ENCODE results near the gene SCUBE1. TPM values are rescaled to one million over a fixed set of nuclear protein-coding genes. Genes with fewer than 3 reads are reported as not detected.
A peak's percentile ranks its signal among the peaks of the same experiment; 100 is the strongest.
"Not testable (repeated sequence)": the region's sequence is repeated elsewhere in the genome, so short reads cannot be mapped to it uniquely, and the experiment has no call there.

Gene SCUBE1
- total RNA-seq, 1 donor from 2014 or later = 140 TPM

DNA sequence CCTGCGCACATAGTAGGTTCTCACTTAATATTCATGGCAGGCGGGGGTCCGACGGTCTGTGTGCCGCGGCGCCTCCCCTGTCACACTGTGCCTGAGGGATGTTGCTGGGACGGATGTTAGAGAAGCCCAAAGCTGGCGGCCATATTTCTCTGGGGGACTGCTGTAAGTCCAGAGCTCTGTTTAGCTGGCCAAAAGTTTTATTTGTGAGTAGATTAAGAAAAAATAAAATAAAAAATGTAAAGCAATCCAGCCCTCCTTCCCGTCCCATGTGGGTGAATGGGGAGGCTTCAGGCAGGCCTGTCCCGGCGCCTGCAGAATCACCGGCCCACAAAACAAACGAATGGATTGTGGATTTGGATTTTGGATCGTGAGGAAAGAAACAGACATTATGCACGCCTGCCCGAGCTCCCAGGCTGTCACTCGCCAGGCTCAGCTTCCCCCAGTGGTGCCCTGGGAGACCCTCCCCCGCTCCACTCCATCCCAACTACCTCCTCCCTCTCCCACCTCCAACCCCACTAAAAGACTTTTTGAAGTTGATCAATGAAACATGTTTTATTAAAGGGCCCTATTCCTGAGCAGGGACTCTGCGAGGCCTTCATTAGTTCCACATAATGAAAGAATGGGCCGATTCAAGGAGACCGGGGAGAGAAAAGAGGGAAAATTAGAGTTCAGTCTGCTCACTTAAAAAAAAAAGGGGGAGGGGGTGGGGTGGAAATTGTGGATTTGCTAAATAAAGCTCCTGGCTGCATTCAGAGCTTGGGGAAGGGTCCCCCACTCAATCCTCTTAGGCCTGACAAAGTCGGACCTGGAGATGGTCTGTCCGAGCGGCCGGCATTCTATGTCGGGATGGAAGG lies 20.4 kb upstream of the SCUBE1 start:
- intact Hi-C loops (cut with DNase I) = no loop called here
- DNase-seq (ENCODE audit: low spot score) = no peak
- no peak for ATAC-seq

DNA sequence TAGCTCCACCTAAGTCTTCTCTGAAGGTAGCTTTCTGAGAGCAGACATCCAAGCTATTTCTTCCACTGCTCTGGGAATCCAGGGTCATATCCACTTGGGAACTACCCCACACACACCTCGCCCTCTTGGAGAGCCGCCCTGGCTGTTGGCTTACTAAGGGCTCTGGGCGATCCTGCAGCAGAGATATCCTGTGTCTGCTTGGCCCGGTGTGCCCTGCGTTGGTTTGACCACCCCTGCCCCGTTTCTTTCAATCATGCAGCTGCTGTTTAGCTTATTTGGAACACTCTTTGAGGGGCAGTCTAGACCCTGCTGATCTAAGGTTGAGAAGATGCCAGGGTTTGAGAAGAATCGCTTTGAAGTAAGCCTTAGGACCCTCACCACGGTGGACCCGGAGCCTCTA lies 17.4 kb upstream of the SCUBE1 start:
- DNase-seq (ENCODE audit: low spot score) = no peak
- intact Hi-C loops (cut with DNase I) = no loop called here
- ATAC-seq = no peak

DNA sequence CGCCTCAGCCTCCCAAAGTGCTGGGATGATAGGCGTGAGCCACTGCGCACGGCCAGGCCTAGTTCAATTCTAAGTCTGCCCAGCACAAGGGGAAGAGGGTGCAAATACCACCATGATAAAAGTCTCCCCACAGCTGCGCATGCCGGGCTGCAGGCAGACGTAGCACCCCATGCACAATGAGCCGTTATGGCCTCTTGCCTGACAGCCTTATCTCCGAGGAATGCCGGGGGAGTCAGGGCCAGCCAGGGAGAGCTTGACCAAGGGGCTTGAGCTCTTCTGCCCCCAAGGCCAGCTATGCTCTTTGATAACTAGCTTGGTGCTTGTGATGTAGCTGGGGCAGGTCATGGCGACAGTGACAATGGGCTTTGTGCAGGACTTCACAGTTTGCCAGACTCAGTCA lies 13.7 kb upstream of the SCUBE1 start:
- intact Hi-C loops (cut with DNase I) = no loop called here
- no peak for ATAC-seq
- DNase-seq (ENCODE audit: low spot score) = no peak

DNA sequence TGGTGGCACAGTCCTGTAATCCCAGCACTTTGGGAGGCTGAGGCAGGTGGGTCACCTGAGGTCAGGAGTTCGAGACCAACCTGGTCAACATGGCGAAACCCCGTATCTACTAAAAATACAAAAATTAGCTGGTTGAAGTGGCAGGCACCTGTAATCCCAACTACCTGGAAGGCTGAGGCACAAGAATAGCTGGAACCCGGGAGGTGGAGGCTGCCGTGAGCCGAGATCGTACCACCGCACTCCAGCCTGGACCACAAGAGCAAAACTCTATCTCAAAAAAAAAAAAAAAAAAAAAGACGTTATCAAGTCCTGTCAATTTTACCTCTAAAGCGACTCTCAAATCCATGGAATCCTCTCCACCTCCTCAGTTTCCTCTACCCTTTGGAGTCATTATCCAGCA lies 12.5 kb upstream of the SCUBE1 start:
- ATAC-seq; intact Hi-C loops (cut with DNase I); DNase-seq (ENCODE audit: low spot score): not testable (repeated sequence)

DNA sequence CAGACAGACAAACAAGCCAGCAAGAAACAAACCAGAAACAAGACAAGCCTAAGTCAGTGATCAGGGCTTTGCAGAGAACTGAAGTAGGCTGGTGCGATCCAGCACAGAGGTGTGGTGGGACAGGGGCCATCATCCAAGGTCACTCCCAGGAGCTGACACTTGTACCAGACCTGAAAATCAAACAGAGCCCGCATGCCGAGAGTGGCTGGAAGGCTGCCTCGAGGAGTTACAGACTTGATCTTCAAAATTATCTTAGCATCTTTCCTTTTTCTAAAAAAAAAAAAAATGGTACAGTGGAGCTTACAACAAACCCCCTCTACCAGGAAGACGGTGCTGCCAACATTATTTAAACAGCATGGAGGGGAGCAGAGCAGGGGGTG lies 8.8 kb upstream of the SCUBE1 start:
- ATAC-seq (no peak), DNase-seq (ENCODE audit: low spot score) (no peak)
- intact Hi-C loops (cut with DNase I) = no loop called here

DNA sequence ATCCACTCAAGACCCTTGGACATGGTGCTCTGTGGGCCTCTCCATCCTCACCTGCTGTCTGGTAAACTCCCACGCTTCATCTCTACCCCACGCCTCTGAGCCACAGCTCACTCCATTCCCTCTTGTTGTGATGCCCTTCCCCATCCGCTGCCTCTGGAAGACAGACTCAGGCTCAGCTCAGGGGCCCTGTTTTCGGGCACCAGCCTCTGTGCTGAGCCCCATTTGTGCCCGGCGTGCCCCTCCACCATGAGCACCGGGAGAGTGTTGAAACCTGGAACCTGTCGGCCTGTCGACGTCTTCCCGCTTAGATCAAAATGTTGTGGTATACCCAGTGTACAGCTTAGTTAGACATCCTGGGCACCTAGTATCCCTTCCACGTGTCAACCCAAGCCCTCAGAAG lies 6.5 kb upstream of the SCUBE1 start:
- intact Hi-C loops (cut with DNase I) = no loop called here
- ATAC-seq (no peak), DNase-seq (ENCODE audit: low spot score) (no peak)

DNA sequence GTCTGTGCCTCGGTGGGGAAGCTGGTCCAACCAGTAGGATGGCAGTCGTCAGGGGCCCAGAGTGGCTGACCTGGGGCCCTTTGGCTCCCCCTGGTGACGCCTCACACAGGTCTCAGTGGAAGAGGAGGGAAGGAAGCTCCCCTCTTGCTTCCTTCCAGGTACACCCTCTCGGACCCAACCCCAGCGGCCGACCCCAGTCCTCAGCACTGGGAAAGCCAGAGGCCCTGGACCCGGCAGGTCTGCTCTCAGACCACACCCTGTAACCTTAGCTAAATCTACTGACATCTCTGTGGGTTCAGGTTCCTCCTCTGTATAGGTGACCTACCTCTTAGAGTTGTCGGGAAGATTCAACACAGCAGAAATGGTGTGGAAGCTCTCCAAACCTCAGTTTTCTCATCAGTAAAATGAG lies 3.4 kb upstream of the SCUBE1 start:
- peak; percentile 51 for ATAC-seq
- intact Hi-C loops (cut with DNase I) = no loop called here
- DNase-seq (ENCODE audit: low spot score) = peak; percentile 75

DNA sequence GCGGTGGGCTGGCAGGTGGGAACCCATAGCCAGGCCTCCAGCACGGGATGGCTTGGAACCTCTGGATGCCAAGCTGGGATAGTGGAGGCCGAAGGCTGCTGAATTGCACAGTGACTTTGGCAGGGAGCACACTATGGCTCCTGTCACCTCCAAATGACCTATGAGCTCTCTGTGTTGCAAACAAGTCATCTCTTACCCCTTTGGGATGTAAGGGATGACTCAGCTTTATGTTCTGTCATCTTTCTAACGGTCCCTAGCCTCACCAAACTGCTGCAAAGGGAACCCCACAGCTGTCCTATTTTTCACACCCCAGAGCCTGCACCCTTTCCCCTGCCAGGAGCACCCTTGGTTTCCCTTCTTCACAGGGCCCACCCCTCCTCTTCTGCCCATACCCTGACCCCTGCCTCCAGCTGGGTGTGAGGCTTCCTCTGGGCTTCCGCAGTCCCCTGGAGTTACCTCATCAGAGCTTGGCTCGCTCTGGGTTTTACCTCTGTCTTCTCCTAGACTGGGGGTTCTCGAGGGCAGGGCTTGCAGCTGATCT lies 2.7 kb upstream of the SCUBE1 start:
- no peak for DNase-seq (ENCODE audit: low spot score)
- intact Hi-C loops (cut with DNase I) = no loop called here
- ATAC-seq = peak; percentile 21

DNA sequence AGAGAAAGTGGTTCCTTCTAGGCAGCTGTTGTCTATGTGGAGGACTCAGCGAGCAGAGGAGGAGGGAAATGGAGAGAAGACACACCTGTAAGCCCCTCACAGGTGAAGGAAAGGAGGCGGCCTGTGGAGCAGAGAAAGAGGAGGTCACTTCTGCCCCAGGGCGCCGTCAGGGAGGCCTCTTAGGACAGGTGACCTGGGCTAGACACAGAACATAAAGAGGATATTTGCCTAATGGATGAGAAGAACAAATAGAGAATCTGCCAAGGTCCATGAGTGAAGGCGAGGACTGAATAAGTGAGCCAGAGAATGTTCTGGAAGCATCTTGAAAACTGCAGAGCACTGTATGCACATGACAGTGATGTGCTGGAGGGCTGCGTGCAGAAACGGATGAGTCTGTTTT lies 2.2 kb upstream of the SCUBE1 start:
- no peak for DNase-seq (ENCODE audit: low spot score)
- intact Hi-C loops (cut with DNase I) = no loop called here

DNA sequence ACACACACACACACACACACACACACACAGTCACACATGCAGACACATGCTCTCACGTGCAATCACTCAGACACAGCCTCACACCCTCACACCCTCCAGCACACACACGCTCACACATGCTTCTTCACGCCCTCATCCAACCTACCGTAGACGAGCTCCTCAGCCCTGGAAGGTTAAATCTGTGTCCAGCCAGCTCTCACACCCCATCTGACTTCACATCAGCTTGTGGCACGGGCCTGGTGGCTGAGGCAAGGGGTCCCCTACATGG lies 1.3 kb upstream of the SCUBE1 start:
- DNase-seq (ENCODE audit: low spot score) (no peak), ATAC-seq (peak; percentile 12)
- intact Hi-C loops (cut with DNase I) = no loop called here

More for the DNA sequence above, 2.2 kb upstream of the SCUBE1 start:
- no peak for ATAC-seq

DNA sequence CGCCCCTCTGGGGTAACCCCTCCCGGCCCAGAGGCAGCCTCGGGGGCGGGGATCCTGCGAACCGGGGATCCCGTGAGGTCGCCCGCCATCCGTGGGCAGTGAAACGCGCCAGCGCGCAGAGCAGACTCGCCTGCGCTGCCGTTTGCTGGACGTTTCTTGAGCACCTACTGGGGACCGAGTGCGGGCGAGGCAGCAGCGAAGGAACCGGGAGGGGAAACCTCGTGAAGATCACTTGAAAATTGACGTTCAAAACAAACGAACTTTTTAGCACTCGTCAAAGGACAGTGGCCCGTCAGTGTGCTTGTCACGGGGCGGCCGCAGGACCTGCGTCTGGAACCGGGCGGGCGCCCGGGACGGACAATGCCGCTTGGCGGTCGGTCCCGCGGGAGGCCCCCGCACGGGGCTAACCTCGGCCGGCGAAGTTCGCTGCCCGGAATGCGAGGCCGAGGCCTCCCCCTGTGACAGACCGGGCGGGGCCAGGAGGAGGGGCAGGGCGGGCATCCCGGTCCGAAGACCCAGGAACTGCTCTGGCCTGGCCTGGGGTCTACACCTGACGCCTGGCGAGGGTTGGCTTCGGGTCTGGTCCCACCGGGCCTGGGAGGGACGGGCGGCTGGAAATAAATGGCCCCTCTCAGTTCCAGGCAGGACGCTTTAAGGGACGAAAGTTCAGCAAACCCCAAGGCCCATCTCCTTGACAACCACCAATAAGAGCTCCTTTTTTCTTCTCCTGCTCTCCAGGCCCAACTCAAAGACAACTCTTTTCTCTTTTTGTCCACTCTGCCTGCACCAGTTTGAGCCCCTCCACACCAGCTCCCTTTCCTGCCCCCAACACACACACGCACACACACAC lies 723 bp upstream of the SCUBE1 start:
- intact Hi-C loops (cut with DNase I) = no loop called here
- ATAC-seq (peak; percentile 30), DNase-seq (ENCODE audit: low spot score) (peak; percentile 67)

DNA sequence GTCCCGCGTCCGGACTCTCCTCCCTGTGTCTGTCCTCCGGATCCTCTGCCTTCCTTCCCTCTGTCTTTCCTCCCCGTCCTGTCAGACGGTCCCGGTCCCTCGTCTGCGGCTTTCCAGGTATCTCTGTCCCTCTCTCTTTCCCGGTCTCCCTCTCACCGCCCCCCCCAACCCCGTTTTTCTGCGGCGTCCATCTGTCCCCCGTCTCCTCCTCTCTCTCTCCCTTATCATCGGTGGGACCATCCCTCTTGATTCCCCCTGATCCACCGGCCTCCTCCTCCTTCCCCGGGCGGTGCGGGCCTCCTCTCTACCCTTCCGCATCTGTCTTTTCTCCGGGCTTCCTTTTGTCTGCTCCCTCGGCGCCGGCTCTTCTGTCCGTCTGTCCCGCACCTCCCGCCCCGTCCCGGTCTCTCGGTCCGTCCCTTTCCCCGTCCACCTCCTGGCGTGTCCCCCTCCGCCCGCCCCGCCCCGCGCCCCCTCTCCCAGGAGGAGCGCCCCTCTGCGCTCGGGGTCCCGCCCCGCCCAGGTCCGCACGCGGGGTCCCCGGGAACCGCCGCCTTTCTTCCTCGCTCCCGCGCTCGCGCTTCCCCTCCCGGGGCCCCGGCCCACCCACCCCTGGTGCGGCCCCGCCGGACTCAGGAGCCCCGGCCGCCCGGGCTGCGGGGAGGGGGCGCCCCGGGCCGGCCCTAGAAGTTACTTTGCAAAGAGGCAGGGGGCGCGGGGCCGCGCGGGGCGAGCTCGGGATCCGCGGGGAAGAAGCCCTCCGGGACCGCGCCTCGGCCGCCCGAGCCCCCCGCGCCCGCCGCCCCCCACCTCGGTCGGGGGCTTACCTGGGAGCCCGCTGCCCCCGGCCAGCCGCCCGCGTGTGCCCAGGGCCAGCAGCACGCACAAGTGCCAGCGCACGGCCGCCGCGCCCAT lies 568 bp downstream of the SCUBE1 start:
- intact Hi-C loops (cut with DNase I) = no loop called here
- no peak for DNase-seq (ENCODE audit: low spot score)
- no peak for ATAC-seq

DNA sequence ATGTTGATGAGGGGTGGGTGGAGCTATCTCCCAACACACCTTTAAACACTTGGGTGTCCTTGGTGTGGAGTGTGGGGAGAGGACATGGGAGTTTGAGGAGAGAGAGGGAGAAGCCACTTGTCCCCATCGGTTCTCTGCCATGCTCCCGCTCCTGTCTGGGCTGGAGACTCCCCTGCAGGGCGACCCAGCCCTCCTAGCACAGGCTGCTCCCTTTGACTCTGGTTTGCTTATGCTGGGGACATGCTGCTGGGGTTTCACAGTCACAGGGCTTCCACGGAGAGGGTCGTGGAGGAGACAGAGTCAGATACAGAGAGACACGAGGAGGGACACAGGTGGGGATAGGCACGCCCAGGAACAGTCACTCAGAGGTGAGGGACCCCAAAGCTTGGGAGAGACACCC lies 1.6 kb downstream of the SCUBE1 start:
- no peak for DNase-seq (ENCODE audit: low spot score)
- no peak for ATAC-seq
- intact Hi-C loops (cut with DNase I) = no loop called here

DNA sequence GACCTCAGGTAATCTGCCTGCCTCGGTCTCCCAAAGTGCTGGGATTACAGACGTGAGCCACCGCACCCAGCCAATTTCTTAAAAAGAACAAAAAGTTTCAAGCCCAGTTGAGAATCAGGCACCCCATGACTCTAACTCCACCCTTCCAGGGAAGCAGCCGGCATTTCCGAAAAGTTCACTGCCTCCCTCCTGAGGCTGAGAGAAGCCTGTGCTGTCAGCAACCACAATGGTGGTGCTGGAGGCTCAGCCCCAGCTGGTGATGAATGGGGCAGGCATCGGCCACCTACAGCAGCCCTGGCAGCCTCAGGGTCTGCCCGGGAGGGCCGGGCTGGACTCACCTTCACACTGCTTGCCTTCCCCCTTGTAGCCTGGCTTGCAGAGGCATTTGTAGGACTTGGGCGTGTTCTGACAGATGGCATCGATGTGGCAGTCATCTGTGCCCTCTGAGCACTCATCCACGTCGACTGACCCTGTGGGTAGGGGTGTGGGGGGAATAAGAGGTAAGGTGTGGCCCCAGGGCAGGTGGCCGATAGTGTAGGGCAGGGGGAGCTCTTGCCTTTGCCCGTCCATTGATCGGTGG lies 4.3 kb downstream of the SCUBE1 start:
- intact Hi-C loops (cut with DNase I) = no loop called here
- DNase-seq (ENCODE audit: low spot score) = peak; percentile 64
- ATAC-seq = peak; percentile 59

DNA sequence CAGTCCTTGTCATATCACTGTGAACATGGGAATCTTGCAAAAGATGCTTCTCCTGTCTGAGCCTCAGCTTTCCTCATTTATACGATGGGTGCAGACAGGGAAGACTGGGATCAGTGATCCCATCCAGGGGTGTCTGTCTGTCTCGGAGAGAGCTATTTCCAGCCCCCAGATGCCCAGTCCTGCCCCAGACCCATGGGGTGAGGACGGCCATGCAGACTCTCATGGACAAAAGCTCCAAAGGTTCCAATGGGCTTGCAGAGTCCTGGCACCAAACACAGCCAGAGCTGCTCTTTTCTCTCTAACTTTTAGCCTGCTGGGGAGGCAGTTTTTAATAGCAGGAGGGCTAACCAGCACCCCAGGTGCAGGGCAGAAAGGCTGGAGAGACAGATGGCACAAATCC lies 5.2 kb downstream of the SCUBE1 start:
- intact Hi-C loops (cut with DNase I) = no loop called here
- no peak for ATAC-seq
- DNase-seq (ENCODE audit: low spot score) = no peak

DNA sequence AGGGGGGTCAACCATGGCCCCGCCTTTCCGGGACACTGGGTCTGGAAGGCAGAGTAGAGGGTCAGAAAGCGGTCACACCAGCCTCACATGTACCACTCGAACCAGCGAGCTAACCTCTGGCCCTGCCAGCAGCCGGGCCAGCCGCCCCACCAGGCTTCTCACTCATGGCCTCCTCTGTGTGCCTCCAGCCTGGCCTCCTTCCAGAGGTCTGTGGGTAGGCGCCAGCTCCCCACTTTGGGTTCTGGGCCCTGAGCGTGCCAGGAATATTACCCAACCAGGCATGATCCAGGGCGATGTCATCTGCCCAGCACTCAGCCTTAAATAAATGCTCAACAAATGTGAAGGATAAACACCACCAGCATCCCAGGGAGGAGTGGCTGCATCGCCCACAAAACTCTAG lies 5.8 kb downstream of the SCUBE1 start:
- intact Hi-C loops (cut with DNase I) = no loop called here
- ATAC-seq (no peak), DNase-seq (ENCODE audit: low spot score) (no peak)

DNA sequence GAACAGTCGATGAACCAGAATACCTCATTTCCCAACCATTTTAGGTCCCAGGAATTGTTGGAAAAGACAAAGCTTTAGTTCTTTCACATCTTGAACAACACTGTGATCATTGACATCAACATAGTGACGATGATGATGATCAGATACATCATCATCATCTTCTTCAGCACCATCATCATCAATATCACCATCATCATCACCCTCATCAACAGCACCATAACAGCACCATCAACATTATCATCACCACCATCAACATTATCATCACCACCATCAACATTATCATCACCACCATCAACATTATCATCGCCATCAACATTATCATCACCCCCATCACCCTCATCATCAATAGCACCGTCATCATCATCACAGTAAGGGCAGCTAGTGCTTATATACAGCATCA lies 8.8 kb downstream of the SCUBE1 start:
- DNase-seq (ENCODE audit: low spot score) (no peak), ATAC-seq (no peak)
- intact Hi-C loops (cut with DNase I) = no loop called here

DNA sequence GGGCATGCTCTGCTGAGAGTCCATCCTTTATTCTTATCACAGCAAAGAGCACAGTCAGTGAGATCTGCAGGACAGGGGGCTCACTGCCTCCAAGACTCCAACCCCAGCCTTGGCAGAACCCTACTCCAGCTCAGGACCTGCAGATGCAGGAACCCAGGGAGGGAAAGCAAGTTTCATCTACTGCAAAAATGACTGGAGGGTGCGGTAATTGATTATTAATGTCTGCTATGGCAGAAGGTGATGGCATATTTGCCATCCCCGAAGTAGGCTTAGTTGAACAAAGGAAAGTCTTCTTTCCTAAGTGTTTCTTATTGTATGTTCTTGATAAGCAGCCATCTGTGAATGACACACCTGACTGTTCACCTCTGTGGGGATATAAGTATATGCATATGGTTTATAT lies 9.2 kb downstream of the SCUBE1 start:
- ATAC-seq = no peak
- intact Hi-C loops (cut with DNase I) = no loop called here

DNA sequence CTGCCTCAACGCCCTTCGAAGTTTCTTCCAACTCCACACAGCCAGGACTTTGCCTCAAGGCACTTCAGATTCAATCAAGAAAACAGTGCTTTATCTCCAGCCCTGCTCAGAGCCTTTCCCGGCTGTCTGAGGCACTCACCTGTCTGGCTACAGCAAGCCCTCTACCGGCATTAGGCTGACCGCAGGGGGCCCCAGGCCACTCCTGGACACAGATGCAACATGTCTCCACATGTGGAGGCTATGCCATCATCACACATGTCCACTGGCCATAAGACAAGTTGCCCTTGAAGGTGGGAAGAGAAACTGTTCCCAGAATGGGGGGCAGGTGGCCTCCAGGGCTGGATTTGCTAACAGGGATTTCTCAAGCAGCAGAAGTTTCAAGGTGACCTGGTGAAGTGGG lies 10.0 kb downstream of the SCUBE1 start:
- ATAC-seq (no peak), DNase-seq (ENCODE audit: low spot score) (no peak)
- intact Hi-C loops (cut with DNase I) = no loop called here

More for the DNA sequence above, 9.2 kb downstream of the SCUBE1 start:
- no peak for DNase-seq (ENCODE audit: low spot score)
